ENCODE measurements around the gene ITGA1.

Gene ITGA1

GRCh38 chr5:52947208-52947607 lies 159.5 kb downstream of the ITGA1 start:
- Histone ChIP-seq H2BK120ac (ENCODE audit: low read depth, low read length) (no peak overlapping the region), H2AK5ac (ENCODE audit: low read depth, low read length) (no peak overlapping the region), H3K4me3 (ENCODE audit: low read length in 2 of 2) (no peak overlapping the region), H3K23ac (ENCODE audit: low read depth, low read length, poor library complexity) (no peak overlapping the region), H4K8ac (ENCODE audit: low read depth, low read length) (no peak overlapping the region), H3K4me1 (ENCODE audit: control insufficient read depth in 2 of 2, insufficient read depth in 1 of 2, low read depth in 1 of 2, low read length in 2 of 2) (no peaks in the 10 kb centered on the region), H3K79me1 (ENCODE audit: low read depth, low read length) (no peaks in the 10 kb centered on the region), H3K27me3 (ENCODE audit: control insufficient read depth in 3 of 3, insufficient read depth in 3 of 3, low read depth in 1 of 3, low read length in 3 of 3) (no peaks in the 10 kb centered on the region), H3K14ac (ENCODE audit: low read length) (no peak overlapping the region), H2BK12ac (ENCODE audit: low read length) (no peak overlapping the region), H3K4ac (ENCODE audit: low read length) (no peak overlapping the region), H2BK15ac (ENCODE audit: low read length) (no peak overlapping the region), H3K36me3 (replicated peaks in 1 of 2; ENCODE audit: control insufficient read depth in 2 of 2, insufficient read depth in 2 of 2, low read length in 2 of 2) (no peaks in the 10 kb centered on the region), H4K91ac (ENCODE audit: low read depth, low read length, poor library complexity) (no peak overlapping the region), H3K9ac (ENCODE audit: low read depth, low read length, poor library complexity) (no peak overlapping the region), H3K27ac (replicated peaks; ENCODE audit: low read length) (no peak overlapping the region), H2AFZ (ENCODE audit: low read length) (no peak overlapping the region), H3K18ac (ENCODE audit: low read length) (no peak overlapping the region), H2BK5ac (ENCODE audit: low read length) (no peak overlapping the region), H3K9me3 (replicated peaks in 1 of 2; ENCODE audit: control insufficient read depth in 2 of 2, insufficient read depth in 1 of 2, low read depth in 1 of 2, low read length in 2 of 2) (no peaks in the 10 kb centered on the region), H3K4me2 (ENCODE audit: insufficient read depth, low read length, poor library complexity, severe bottlenecking) (no peak overlapping the region)
- WGBS, 2 donors (ENCODE audit: extremely low coverage in 2 of 2, insufficient read length in 2 of 2, insufficient replicate concordance in 1 of 2), result no CpG with 5 or more reads among the region's 4 CpGs
- DNase-seq (ENCODE audit: low spot score), result no peak

- Histone ChIP-seq H4K8ac (ENCODE audit: low read depth, low read length) (no peak overlapping the region), H2BK5ac (ENCODE audit: low read length) (no peak overlapping the region), H3K4me1 (ENCODE audit: control insufficient read depth in 2 of 2, insufficient read depth in 1 of 2, low read depth in 1 of 2, low read length in 2 of 2) (no peaks in the 10 kb centered on the region), H3K4me3 (ENCODE audit: low read length in 2 of 2) (no peak overlapping the region), H2BK15ac (ENCODE audit: low read length) (no peak overlapping the region), H3K14ac (ENCODE audit: low read length) (no peak overlapping the region), H3K4me2 (ENCODE audit: insufficient read depth, low read length, poor library complexity, severe bottlenecking) (no peak overlapping the region), H3K79me1 (ENCODE audit: low read depth, low read length) (no peaks in the 10 kb centered on the region), H2AFZ (ENCODE audit: low read length) (no peak overlapping the region), H3K4ac (ENCODE audit: low read length) (no peak overlapping the region), H3K36me3 (replicated peaks in 1 of 2; ENCODE audit: control insufficient read depth in 2 of 2, insufficient read depth in 2 of 2, low read length in 2 of 2) (no peaks in the 10 kb centered on the region), H3K27ac (replicated peaks; ENCODE audit: low read length) (no peak overlapping the region), H3K9ac (ENCODE audit: low read depth, low read length, poor library complexity) (no peak overlapping the region), H4K91ac (ENCODE audit: low read depth, low read length, poor library complexity) (no peak overlapping the region), H3K9me3 (replicated peaks in 1 of 2; ENCODE audit: control insufficient read depth in 2 of 2, insufficient read depth in 1 of 2, low read depth in 1 of 2, low read length in 2 of 2) (no peaks in the 10 kb centered on the region), H3K27me3 (ENCODE audit: control insufficient read depth in 3 of 3, insufficient read depth in 3 of 3, low read depth in 1 of 3, low read length in 3 of 3) (no peaks in the 10 kb centered on the region), H3K18ac (ENCODE audit: low read length) (no peak overlapping the region), H3K23ac (ENCODE audit: low read depth, low read length, poor library complexity) (no peak overlapping the region), H2BK120ac (ENCODE audit: low read depth, low read length) (no peak overlapping the region), H2BK12ac (ENCODE audit: low read length) (no peak overlapping the region), H2AK5ac (ENCODE audit: low read depth, low read length) (no peak overlapping the region)
- no peak for DNase-seq (ENCODE audit: low spot score)
Measured at GRCh38 chr5:52947851-52948250, 160.1 kb downstream of the ITGA1 start.

- Histone ChIP-seq H3K4me1 (ENCODE audit: control insufficient read depth in 2 of 2, insufficient read depth in 1 of 2, low read depth in 1 of 2, low read length in 2 of 2) (no peaks in the 10 kb centered on the region), H2BK5ac (ENCODE audit: low read length) (no peak overlapping the region), H3K9ac (ENCODE audit: low read depth, low read length, poor library complexity) (no peak overlapping the region), H2AFZ (ENCODE audit: low read length) (peak overlapping the region; percentile 46), H4K8ac (ENCODE audit: low read depth, low read length) (no peak overlapping the region), H3K27me3 (ENCODE audit: control insufficient read depth in 3 of 3, insufficient read depth in 3 of 3, low read depth in 1 of 3, low read length in 3 of 3) (no peaks in the 10 kb centered on the region), H3K9me3 (replicated peaks in 1 of 2; ENCODE audit: control insufficient read depth in 2 of 2, insufficient read depth in 1 of 2, low read depth in 1 of 2, low read length in 2 of 2) (no peaks in the 10 kb centered on the region), H3K14ac (ENCODE audit: low read length) (no peak overlapping the region), H3K18ac (ENCODE audit: low read length) (no peak overlapping the region), H2BK120ac (ENCODE audit: low read depth, low read length) (no peak overlapping the region), H3K4me2 (ENCODE audit: insufficient read depth, low read length, poor library complexity, severe bottlenecking) (no peak overlapping the region), H2BK15ac (ENCODE audit: low read length) (no peak overlapping the region), H2AK5ac (ENCODE audit: low read depth, low read length) (no peak overlapping the region), H3K79me1 (ENCODE audit: low read depth, low read length) (no peaks in the 10 kb centered on the region), H3K36me3 (replicated peaks in 1 of 2; ENCODE audit: control insufficient read depth in 2 of 2, insufficient read depth in 2 of 2, low read length in 2 of 2) (no peaks in the 10 kb centered on the region), H2BK12ac (ENCODE audit: low read length) (no peak overlapping the region), H3K4ac (ENCODE audit: low read length) (no peak overlapping the region), H3K27ac (replicated peaks; ENCODE audit: low read length) (no peak overlapping the region), H4K91ac (ENCODE audit: low read depth, low read length, poor library complexity) (no peak overlapping the region), H3K4me3 (ENCODE audit: low read length in 2 of 2) (no peak overlapping the region), H3K23ac (ENCODE audit: low read depth, low read length, poor library complexity) (no peak overlapping the region)
- peak; percentile 50 for DNase-seq (ENCODE audit: low spot score)
- WGBS, 2 donors (ENCODE audit: extremely low coverage in 2 of 2, insufficient read length in 2 of 2, insufficient replicate concordance in 1 of 2), result no CpG with 5 or more reads among the region's 1 CpG
Measured at GRCh38 chr5:52948418-52949076, 160.8 kb downstream of the ITGA1 start.

DNA sequence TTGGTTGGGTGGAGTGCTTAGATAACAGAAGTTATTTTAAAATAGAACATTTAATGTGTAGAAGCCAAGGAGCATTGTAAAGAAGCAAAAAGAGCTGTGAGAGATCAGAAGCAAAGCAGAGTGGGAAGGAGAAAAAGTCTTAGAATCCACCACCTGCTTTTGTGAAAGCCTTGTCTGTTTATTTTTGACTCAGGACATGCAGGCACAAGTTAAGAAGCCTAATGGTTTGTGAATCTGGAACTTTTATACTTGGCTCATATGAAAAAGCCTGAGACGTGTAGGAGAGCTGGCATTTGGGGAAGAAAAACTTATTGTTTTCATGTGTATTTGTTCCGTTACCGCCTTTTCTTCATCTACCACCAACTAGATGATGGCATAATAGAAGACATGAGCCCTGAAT lies 163.0 kb downstream of the ITGA1 start:
- Histone ChIP-seq H2AK5ac (ENCODE audit: low read depth, low read length) (no peak overlapping the region), H2AFZ (ENCODE audit: low read length) (no peak overlapping the region), H3K79me1 (ENCODE audit: low read depth, low read length) (no peaks in the 10 kb centered on the region), H3K9me3 (replicated peaks in 1 of 2; ENCODE audit: control insufficient read depth in 2 of 2, insufficient read depth in 1 of 2, low read depth in 1 of 2, low read length in 2 of 2) (no peaks in the 10 kb centered on the region), H3K36me3 (replicated peaks in 1 of 2; ENCODE audit: control insufficient read depth in 2 of 2, insufficient read depth in 2 of 2, low read length in 2 of 2) (no peaks in the 10 kb centered on the region), H3K18ac (ENCODE audit: low read length) (no peak overlapping the region), H3K23ac (ENCODE audit: low read depth, low read length, poor library complexity) (no peak overlapping the region), H3K4me3 (ENCODE audit: low read length in 2 of 2) (no peak overlapping the region), H2BK120ac (ENCODE audit: low read depth, low read length) (no peak overlapping the region), H2BK15ac (ENCODE audit: low read length) (no peak overlapping the region), H3K27ac (replicated peaks; ENCODE audit: low read length) (no peak overlapping the region), H3K27me3 (ENCODE audit: control insufficient read depth in 3 of 3, insufficient read depth in 3 of 3, low read depth in 1 of 3, low read length in 3 of 3) (no peaks in the 10 kb centered on the region), H2BK12ac (ENCODE audit: low read length) (no peak overlapping the region), H4K91ac (ENCODE audit: low read depth, low read length, poor library complexity) (no peak overlapping the region), H3K4me1 (ENCODE audit: control insufficient read depth in 2 of 2, insufficient read depth in 1 of 2, low read depth in 1 of 2, low read length in 2 of 2) (no peaks in the 10 kb centered on the region), H3K9ac (ENCODE audit: low read depth, low read length, poor library complexity) (no peak overlapping the region), H2BK5ac (ENCODE audit: low read length) (no peak overlapping the region), H3K14ac (ENCODE audit: low read length) (no peak overlapping the region), H4K8ac (ENCODE audit: low read depth, low read length) (no peak overlapping the region), H3K4ac (ENCODE audit: low read length) (no peak overlapping the region), H3K4me2 (ENCODE audit: insufficient read depth, low read length, poor library complexity, severe bottlenecking) (no peak overlapping the region)
- no CpG with 5 or more reads among the region's 3 CpGs for WGBS, 2 donors (ENCODE audit: extremely low coverage in 2 of 2, insufficient read length in 2 of 2, insufficient replicate concordance in 1 of 2)
- DNase-seq (ENCODE audit: low spot score), result no peak
